Thymus (tissue), 11 donors: Measurements from ENCODE around the gene AMN1. TPM values are rescaled to one million over a fixed set of nuclear protein-coding genes. Genes with fewer than 3 reads are reported as not detected.
A peak's percentile ranks its signal among the peaks of the same experiment; 100 is the strongest.
"Not testable (repeated sequence)": the region's sequence is repeated elsewhere in the genome, so short reads cannot be mapped to it uniquely, and the experiment has no call there.

Experiments
- DNase-seq, 9 donors: peaks; one replicate each; pipeline ENCODE4 v3.0.0-alpha.2; 2013; ENCODE audit warnings: low spot score in 9 of 9, low read depth in 6 of 9, missing footprints in 1 of 9
- H3K27ac ChIP-seq, 2 donors: one replicate each; pipeline ENCODE4 v1.5.1; 2013; ENCODE audit warnings: control low read depth in 1 of 2, low read depth in 1 of 2, low read length in 1 of 2, mild to moderate bottlenecking in 1 of 2, moderate library complexity in 1 of 2
- H3K27me3 ChIP-seq, 2 donors: one replicate each; pipeline ENCODE4 v1.5.1; 2013; ENCODE audit warnings: low read length in 1 of 2; ENCODE audit not compliant: control insufficient read depth in 2 of 2, insufficient read depth in 1 of 2
- H3K36me3 ChIP-seq, 2 donors: one replicate each; pipeline ENCODE4 v1.5.1; 2013; ENCODE audit warnings: low read length in 1 of 2, mild to moderate bottlenecking in 1 of 2, moderate library complexity in 1 of 2; ENCODE audit not compliant: control insufficient read depth in 2 of 2, insufficient read depth in 2 of 2
- H3K4me1 ChIP-seq, 2 donors: one replicate each; pipeline ENCODE4 v1.5.1; 2013; ENCODE audit warnings: low read length in 2 of 2; ENCODE audit not compliant: control insufficient read depth in 2 of 2, insufficient read depth in 2 of 2
- H3K4me3 ChIP-seq, 2 donors: one replicate each; pipeline ENCODE4 v1.5.1; 2013; ENCODE audit warnings: low read length in 2 of 2, control low read depth in 1 of 2, mild to moderate bottlenecking in 1 of 2
- H3K9me3 ChIP-seq, 2 donors: one replicate each; pipeline ENCODE4 v1.5.1; 2013; ENCODE audit warnings: low read length in 1 of 2, mild to moderate bottlenecking in 1 of 2; ENCODE audit not compliant: control insufficient read depth in 2 of 2, insufficient read depth in 1 of 2
- WGBS: extraction: QIAGEN DNeasy Blood & Tissue Kit; methylation state at CpG from one replicate; pipeline ENCODE4 v1.1.7; 2013; 5-methylcytosine and 5-hydroxymethylcytosine counted together
- polyA plus RNA-seq: library from polyadenylated mRNA; stranded (reverse); fragments of 200-250 nt; gene quantifications from one replicate; pipeline ENCODE4 v1.2.3, GENCODE V29; 2013
- total RNA-seq: library from RNA; stranded (reverse); fragments of 120-200 nt; gene quantifications from one replicate; pipeline ENCODE4 v1.2.4, GENCODE V29; 2013
- donor health status: healthy.

AMN1 gene
- total and polyA plus RNA-seq, 2 donors: 23.5 to 24.4 TPM

GRCh38 chr12:31728289-31728916, 418 bp downstream of the AMN1 start:
- H3K4me3 ChIP-seq: peak overlapping the region; percentile 60 to 70
- H3K27ac ChIP-seq: peak overlapping the region; percentile 93 to 97
- peaks cover 0 to 7% of the 10 kb centered on the region in 2 donors for H3K9me3 ChIP-seq
- 1% methylated on average over 22 of the region's 22 CpGs for WGBS
- no peaks in the 10 kb centered on the region for H3K36me3 ChIP-seq
- DNase-seq: peak in 1 of 9 donors; percentile 59
- peaks cover 19 to 37% of the 10 kb centered on the region in 2 donors for H3K4me1 ChIP-seq
- no peaks in the 10 kb centered on the region for H3K27me3 ChIP-seq

DNA sequence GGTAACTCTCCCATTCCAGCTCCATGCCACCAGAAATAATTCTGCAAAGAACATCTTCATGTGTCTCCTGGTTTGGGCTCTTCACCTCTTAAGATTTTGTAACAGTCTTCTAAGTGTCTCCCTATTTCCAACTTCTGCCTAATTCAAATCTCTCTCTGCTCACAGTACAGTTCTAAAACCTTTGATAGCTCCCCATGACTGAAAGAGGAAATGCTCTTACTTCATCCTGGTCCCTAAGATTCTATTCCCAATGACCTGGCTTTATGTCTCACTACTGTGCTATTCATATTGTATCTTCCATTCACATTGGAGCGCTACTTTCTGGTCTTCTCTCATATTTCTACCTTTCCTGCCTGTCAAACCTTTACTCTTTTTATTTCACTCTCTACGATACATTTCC, 1.6 kb downstream of the AMN1 start:
- Histone ChIP-seq H3K4me1 (peaks cover 21 to 34% of the 10 kb centered on the region in 2 donors), H3K4me3 (peak overlapping the region in 1 of 2 donors; percentile 7), H3K27ac (peak overlapping the region; percentile 1 to 33), H3K36me3 (no peaks in the 10 kb centered on the region), H3K27me3 (no peaks in the 10 kb centered on the region), H3K9me3 (peaks cover 0 to 7% of the 10 kb centered on the region in 2 donors)
- no peak for DNase-seq
- 93% methylated on average over 2 of the region's 2 CpGs for WGBS

GRCh38 chr12:31726575-31726974, 2.2 kb downstream of the AMN1 start:
- no peak overlapping the region for H3K27ac ChIP-seq
- no peaks in the 10 kb centered on the region for H3K36me3 ChIP-seq
- DNase-seq: no peak
- H3K27me3 ChIP-seq: no peaks in the 10 kb centered on the region
- H3K4me1 ChIP-seq: peaks cover 21 to 37% of the 10 kb centered on the region in 2 donors
- H3K9me3 ChIP-seq: peaks cover 0 to 7% of the 10 kb centered on the region in 2 donors
- no peak overlapping the region for H3K4me3 ChIP-seq

DNA sequence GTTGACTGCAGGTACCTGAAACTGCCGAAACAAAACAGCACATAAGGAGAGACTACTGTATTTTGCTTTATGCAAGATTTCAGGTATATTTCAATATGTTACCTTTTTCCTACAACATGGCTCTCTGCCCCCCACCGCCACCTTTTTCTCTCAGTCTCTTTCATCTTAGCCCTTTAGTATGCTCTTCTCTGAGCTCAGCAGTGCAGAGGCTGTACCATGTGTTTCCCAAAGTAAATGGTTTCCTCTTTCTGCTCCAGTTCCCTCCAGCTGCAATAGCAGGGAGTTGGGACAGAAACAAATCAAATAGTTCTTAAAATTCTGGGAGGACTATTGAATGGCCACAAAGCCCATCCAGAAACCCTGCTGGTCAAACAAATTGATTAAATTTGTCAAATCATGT, 4.3 kb downstream of the AMN1 start:
- no peaks in the 10 kb centered on the region for H3K9me3 ChIP-seq
- H3K27me3 ChIP-seq: no peaks in the 10 kb centered on the region
- H3K4me1 ChIP-seq: peaks cover 15 to 29% of the 10 kb centered on the region in 2 donors
- H3K27ac ChIP-seq: peak overlapping the region in 1 of 2 donors; percentile 47
- no peak overlapping the region for H3K4me3 ChIP-seq
- H3K36me3 ChIP-seq: peaks cover 0 to 1% of the 10 kb centered on the region in 2 donors
- DNase-seq: no peak
- 79% methylated on average over 2 of the region's 2 CpGs for WGBS

DNA sequence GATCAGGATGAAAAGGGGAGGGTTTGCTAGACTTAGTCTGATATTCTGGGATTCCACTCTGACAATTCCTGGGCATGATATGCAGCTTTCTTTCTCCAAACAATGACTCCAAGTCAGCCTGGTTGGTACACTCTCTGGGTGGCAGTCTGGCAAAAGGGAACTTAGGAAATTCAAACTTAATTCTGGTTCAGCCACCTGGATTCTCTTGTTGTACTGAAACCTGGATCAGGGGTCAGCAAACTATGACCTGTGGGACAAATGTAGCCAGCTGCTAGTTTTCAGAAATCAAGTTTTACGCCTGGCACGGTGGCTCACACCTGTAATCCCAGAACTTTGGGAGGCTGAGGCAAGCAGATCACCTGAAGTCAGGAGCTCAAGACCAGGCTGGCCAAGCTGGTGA, 6.2 kb downstream of the AMN1 start:
- H3K36me3 ChIP-seq: peaks cover 8% of the 10 kb centered on the region in 2 donors
- H3K9me3 ChIP-seq: peaks cover 0 to 6% of the 10 kb centered on the region in 2 donors
- no peaks in the 10 kb centered on the region for H3K27me3 ChIP-seq
- WGBS: 98% methylated on average over 2 of the region's 2 CpGs
- H3K4me1 ChIP-seq: peaks cover 14 to 20% of the 10 kb centered on the region in 2 donors
- no peak overlapping the region for H3K4me3 ChIP-seq
- H3K27ac ChIP-seq: peak overlapping the region in 1 of 2 donors; percentile 56
- DNase-seq: no peak

GRCh38 chr12:31718542-31719198, 10.2 kb downstream of the AMN1 start:
- not testable (repeated sequence) for H3K27me3 ChIP-seq, H3K9me3 ChIP-seq, H3K27ac ChIP-seq, H3K4me3 ChIP-seq, DNase-seq, H3K36me3 ChIP-seq
- H3K4me1 ChIP-seq: peaks cover 10 to 15% of the 10 kb centered on the region in 2 donors
- 98% methylated on average over 15 of the region's 15 CpGs for WGBS

DNA sequence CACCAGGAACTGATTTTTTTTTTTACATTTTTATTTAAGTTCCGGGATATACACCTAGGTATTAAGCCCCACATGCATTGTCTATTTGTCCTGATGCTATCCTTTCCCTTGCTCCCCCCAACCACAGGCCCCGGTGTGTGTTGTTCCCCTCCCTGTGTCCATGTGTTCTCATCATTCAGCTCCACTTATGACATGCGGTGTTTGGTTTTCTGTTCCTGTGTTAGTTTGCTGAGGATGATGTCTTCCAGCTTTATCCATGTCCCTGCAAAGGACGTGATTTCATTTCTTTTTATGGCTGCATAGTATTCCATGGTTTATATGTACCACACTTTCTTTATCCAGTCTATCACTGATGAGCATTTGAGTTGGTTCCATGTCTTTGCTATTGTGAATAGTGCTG, 11.8 kb downstream of the AMN1 start:
- not testable (repeated sequence) for H3K4me3 ChIP-seq, DNase-seq, H3K27ac ChIP-seq, H3K36me3 ChIP-seq, H3K4me1 ChIP-seq, H3K9me3 ChIP-seq, H3K27me3 ChIP-seq
- WGBS: 96% methylated on average over 4 of the region's 4 CpGs

DNA sequence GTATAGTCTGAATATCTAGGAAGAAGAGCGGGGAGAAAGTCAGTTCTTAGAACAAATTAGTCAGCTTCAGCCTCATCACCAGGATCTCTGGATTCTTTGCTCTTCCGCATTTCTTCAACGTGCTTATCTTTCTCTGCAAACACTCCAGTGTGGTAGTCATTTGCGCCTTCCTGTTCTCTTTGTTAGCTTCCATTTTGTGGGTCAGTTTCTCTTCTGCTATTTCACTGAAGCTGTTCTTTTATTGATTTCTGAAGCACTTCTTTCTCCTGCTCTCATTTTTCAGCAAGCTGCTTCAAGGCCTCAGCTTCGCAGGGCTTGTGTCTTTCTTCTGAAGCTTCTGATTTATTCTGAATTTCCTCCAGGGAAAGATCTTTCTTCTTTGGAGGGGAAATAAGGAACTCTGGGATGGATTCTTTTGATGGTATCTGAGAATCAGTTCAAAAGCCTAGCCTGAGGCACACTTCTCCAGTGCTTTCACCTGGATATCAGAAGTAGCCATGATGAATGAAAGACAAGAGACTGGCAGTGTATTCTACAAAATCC, 13.5 kb downstream of the AMN1 start:
- WGBS: 61% methylated on average over 5 of the region's 5 CpGs
- Histone ChIP-seq H3K9me3 (peaks cover 0 to 8% of the 10 kb centered on the region in 2 donors), H3K36me3 (peaks cover 8% of the 10 kb centered on the region in 2 donors), H3K4me3 (no peak overlapping the region), H3K4me1 (peaks cover 5 to 6% of the 10 kb centered on the region in 2 donors), H3K27me3 (no peaks in the 10 kb centered on the region), H3K27ac (peak overlapping the region; percentile 52 to 74)
- DNase-seq: peak in 1 of 9 donors; percentile 55
